SU-DHL-6 (cell line): ENCODE data around the gene COL13A1.

Source experiments
- H2AFZ ChIP-seq: fragments of 200-600 bp; sonication (generic); 2 replicates; pipeline ENCODE4 v1.6.1; 2014; ENCODE audit warnings: low read depth, mild to moderate bottlenecking, moderate library complexity, mixed read lengths, antibody characterized with exemption, low read length; ENCODE audit not compliant: severe bottlenecking
- H3F3A ChIP-seq: fragments of 200-600 bp; shearing (Covaris generic); 2 replicates; pipeline ENCODE4 v1.6.0; 2016; ENCODE audit warnings: antibody characterized with exemption, mild to moderate bottlenecking; ENCODE audit not compliant: insufficient read depth
- H3K27ac ChIP-seq: fragments of 200-600 bp; sonication (generic); 2 replicates; pipeline ENCODE4 v1.5.1; 2016; ENCODE audit warnings: low read depth, mild to moderate bottlenecking, low read length, moderate library complexity, mixed read lengths
- H3K27me3 ChIP-seq: fragments of 200-600 bp; sonication (generic), shearing (Covaris generic); 2 replicates; pipeline ENCODE4 v1.6.0; 2014; ENCODE audit warnings: mild to moderate bottlenecking, low read length
- H3K36me3 ChIP-seq: fragments of 200-600 bp; sonication (generic); 2 replicates; pipeline ENCODE4 v1.6.1; 2014; ENCODE audit warnings: mild to moderate bottlenecking, low read length, mixed read lengths
- H3K4me2 ChIP-seq: fragments of 300-600, 200-600 bp; shearing (Covaris generic), sonication (generic); 2 replicates; pipeline ENCODE4 v1.6.0; 2014; ENCODE audit warnings: low read length, low read depth, mild to moderate bottlenecking; ENCODE audit not compliant: poor library complexity, severe bottlenecking
- H3K4me3 ChIP-seq: fragments of 200-600 bp; sonication (generic); 2 replicates; pipeline ENCODE4 v1.5.1; 2014; ENCODE audit warnings: antibody characterized with exemption, low read length, mild to moderate bottlenecking, mixed read lengths; ENCODE audit not compliant: insufficient read depth, poor library complexity, severe bottlenecking
- H3K79me2 ChIP-seq: fragments of 200-600 bp; sonication (generic); 2 replicates; pipeline ENCODE4 v1.6.1; 2014; ENCODE audit warnings: mild to moderate bottlenecking, low read length, moderate library complexity; ENCODE audit not compliant: insufficient read depth
- H3K9ac ChIP-seq: fragments of 200-600 bp; sonication (generic); 2 replicates; pipeline ENCODE4 v1.7.0; 2014; ENCODE audit warnings: mild to moderate bottlenecking, low read length
- H3K9me2 ChIP-seq: fragments of 200-600 bp; sonication (generic); replicated peaks from 2 replicates; pipeline ENCODE4 v1.6.1; 2014; ENCODE audit warnings: low read length; ENCODE audit not compliant: insufficient read depth
- H3K9me3 ChIP-seq: fragments of 200-600 bp; sonication (generic); 2 replicates; pipeline ENCODE4 v1.6.1; 2014; ENCODE audit warnings: low read length, mixed read lengths; ENCODE audit not compliant: insufficient read depth
- H4K20me1 ChIP-seq: fragments of 200-600 bp; sonication (generic); 2 replicates; pipeline ENCODE4 v1.6.1; 2014; ENCODE audit warnings: low read depth, mild to moderate bottlenecking, antibody characterized with exemption, low read length, moderate library complexity, mixed read lengths
- CTCF ChIP-seq: fragments of 200-600 bp; sonication (generic); IDR thresholded peaks from one replicate; pipeline ENCODE4 v1.5.1; 2017; ENCODE audit warnings: antibody characterized with exemption, mild to moderate bottlenecking, low read length, moderate library complexity; ENCODE audit not compliant: insufficient read depth, poor library complexity, severe bottlenecking
- EZH2phosphoT487 ChIP-seq: fragments of 200-600 bp; sonication (generic), shearing (Covaris generic); conservative IDR thresholded peaks from 2 replicates; pipeline ENCODE4 v1.6.1; 2018; ENCODE audit warnings: mild to moderate bottlenecking, antibody characterized with exemption, low read length, moderate library complexity, mixed read lengths

Gene COL13A1

DNA sequence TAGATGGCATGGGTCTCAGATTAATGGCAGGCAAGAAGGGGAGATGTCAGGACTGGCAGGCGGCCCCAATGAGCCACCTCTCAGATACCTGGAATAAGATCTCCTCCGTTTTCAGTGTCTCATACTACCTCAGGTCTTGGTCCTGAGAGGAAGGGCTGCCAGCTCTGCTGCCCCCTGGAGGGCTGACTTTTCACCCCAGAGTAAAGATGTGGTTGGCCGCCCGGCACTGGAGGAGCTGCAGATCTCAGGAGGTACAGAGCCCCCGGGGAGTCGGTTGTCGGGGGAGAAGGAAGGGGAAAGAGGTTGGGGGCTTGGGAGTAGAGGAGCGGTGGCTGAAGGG lies 642 bp upstream of the COL13A1 start:
- H2AFZ ChIP-seq, result no peak overlapping the region
- H4K20me1 ChIP-seq, result no peaks in the 10 kb centered on the region
- no peak overlapping the region for H3K9ac ChIP-seq
- H3F3A ChIP-seq, result no peaks in the 10 kb centered on the region
- peak; percentile 66 for TF ChIP-seq CTCF
- no peak for TF ChIP-seq EZH2phosphoT487
- H3K79me2 ChIP-seq, result no peaks in the 10 kb centered on the region
- H3K9me3 ChIP-seq, result no peaks in the 10 kb centered on the region
- H3K9me2 ChIP-seq, result no peaks in the 10 kb centered on the region
- H3K27ac ChIP-seq, result no peak overlapping the region
- H3K27me3 ChIP-seq, result no peaks in the 10 kb centered on the region
- no peak overlapping the region for H3K4me3 ChIP-seq
- no peaks in the 10 kb centered on the region for H3K36me3 ChIP-seq
- no peak overlapping the region for H3K4me2 ChIP-seq

DNA sequence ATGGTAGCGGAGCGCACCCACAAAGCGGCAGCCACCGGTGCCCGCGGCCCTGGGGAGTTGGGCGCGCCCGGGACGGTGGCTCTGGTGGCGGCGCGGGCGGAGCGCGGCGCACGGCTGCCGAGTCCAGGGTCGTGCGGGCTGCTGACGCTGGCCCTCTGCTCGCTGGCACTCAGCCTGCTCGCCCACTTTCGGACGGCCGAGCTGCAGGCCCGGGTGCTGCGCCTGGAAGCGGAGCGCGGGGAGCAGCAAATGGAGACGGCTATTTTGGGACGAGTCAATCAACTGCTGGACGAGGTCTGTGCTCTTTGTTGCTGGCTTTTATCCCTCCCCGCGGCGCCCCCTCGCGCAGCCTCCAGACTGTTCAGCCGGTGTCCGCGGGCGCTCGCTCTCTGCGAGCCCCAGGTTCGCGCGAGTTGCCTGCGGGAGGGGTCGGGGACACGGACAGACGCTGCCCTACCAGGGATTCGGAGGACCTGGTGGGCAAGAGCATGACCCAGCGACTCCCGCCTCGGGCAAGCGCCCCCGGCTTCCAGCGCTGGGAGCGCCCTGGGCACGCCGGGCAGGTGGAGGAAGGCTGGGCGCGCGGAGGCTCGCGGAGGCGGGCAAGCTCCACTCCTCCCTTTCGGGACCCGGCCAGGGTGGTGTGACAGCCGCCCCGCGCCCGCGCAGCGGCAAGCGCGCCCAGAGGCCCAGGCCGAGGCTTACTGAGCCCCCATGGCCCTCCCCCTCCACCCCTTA lies 887 bp downstream of the COL13A1 start:
- Histone ChIP-seq H3K4me2 (no peak overlapping the region), H3K27ac (no peak overlapping the region), H4K20me1 (no peaks in the 10 kb centered on the region), H2AFZ (no peak overlapping the region), H3F3A (no peaks in the 10 kb centered on the region), H3K9me3 (no peaks in the 10 kb centered on the region), H3K36me3 (no peaks in the 10 kb centered on the region), H3K27me3 (no peaks in the 10 kb centered on the region), H3K4me3 (no peak overlapping the region), H3K79me2 (no peaks in the 10 kb centered on the region), H3K9me2 (no peaks in the 10 kb centered on the region), H3K9ac (no peak overlapping the region)
- TF ChIP-seq EZH2phosphoT487 (no peak), CTCF (no peak)

- no peak overlapping the region for H3K27ac ChIP-seq
- H3F3A ChIP-seq, result no peaks in the 10 kb centered on the region
- no peaks in the 10 kb centered on the region for H3K9me3 ChIP-seq
- H4K20me1 ChIP-seq, result no peaks in the 10 kb centered on the region
- no peaks in the 10 kb centered on the region for H3K27me3 ChIP-seq
- H3K9me2 ChIP-seq, result no peaks in the 10 kb centered on the region
- no peaks in the 10 kb centered on the region for H3K36me3 ChIP-seq
- H3K4me2 ChIP-seq, result no peak overlapping the region
- H3K4me3 ChIP-seq, result no peak overlapping the region
- no peaks in the 10 kb centered on the region for H3K79me2 ChIP-seq
- TF ChIP-seq EZH2phosphoT487, result no peak
- TF ChIP-seq CTCF, result no peak
- no peak overlapping the region for H3K9ac ChIP-seq
- no peak overlapping the region for H2AFZ ChIP-seq
Measured at GRCh38 chr10:69803809-69804208, 2.1 kb downstream of the COL13A1 start.

GRCh38 chr10:69804775-69805174 lies 3.1 kb downstream of the COL13A1 start:
- H3K27me3 ChIP-seq, result no peaks in the 10 kb centered on the region
- no peak overlapping the region for H3K4me2 ChIP-seq
- H4K20me1 ChIP-seq, result no peaks in the 10 kb centered on the region
- H3F3A ChIP-seq, result no peaks in the 10 kb centered on the region
- no peak overlapping the region for H2AFZ ChIP-seq
- H3K9me2 ChIP-seq, result no peaks in the 10 kb centered on the region
- TF ChIP-seq EZH2phosphoT487 (no peak), CTCF (no peak)
- H3K36me3 ChIP-seq, result no peaks in the 10 kb centered on the region
- H3K4me3 ChIP-seq, result no peak overlapping the region
- H3K9me3 ChIP-seq, result no peaks in the 10 kb centered on the region
- H3K79me2 ChIP-seq, result no peaks in the 10 kb centered on the region
- no peak overlapping the region for H3K9ac ChIP-seq
- H3K27ac ChIP-seq, result no peak overlapping the region
